ENCODE data around the gene SEPTIN12. TPM values are rescaled to one million over a fixed set of nuclear protein-coding genes. Genes with fewer than 3 reads are reported as not detected.

The SEPTIN12 gene
- polyA plus RNA-seq, 3 donors = not detected

DNA sequence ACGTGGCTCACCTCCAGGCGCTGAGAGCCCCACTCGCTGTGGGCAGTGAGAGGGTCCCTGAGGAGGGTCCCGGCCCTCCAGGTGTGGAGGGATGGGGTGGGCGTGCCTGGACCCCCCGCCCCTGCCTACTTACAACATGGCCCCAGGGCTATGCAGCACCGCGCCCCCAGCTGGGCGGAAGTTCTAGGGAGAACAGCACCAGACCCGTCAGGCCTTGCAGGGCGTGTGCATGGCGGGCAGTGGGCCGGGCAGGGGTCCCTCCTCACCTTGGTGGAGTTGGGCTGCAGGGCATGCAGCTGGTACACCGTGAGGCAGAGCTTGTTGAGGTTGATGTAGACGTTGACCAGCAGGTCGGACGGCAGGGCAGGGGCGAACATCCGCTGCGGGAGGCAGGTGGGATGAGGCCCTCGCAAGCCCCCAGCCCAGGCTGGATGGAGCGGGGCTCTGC, 9.7 kb upstream of the SEPTIN12 start:
- Mint-ChIP-seq H3K9me3 (peaks cover 0 to 1% (median 0%) of the 10 kb centered on the region in 7 donors), H3K27me3 (ENCODE audit: low read depth in 3 of 3) (peaks cover 0 to 3% (median 0%) of the 10 kb centered on the region in 3 donors), H3K36me3 (peaks cover 21 to 48% of the 10 kb centered on the region in 2 donors), H3K27ac (no peak overlapping the region), H3K4me3 (no peak overlapping the region), H3K4me1 (peaks cover 22% of the 10 kb centered on the region)
- H3K4me2 ChIP-seq (replicated peaks; ENCODE audit: extremely low read depth, low read length, poor library complexity, severe bottlenecking) = no peak overlapping the region
- peaks cover 21 to 27% of the 10 kb centered on the region in 2 donors for H3K4me1 ChIP-seq (ENCODE audit: control insufficient read depth in 1 of 2, insufficient read depth in 2 of 2, low read length in 2 of 2)
- no peaks in the 10 kb centered on the region for H3K27me3 ChIP-seq (ENCODE audit: control insufficient read depth in 2 of 2, insufficient read depth in 2 of 2, low read length in 2 of 2)
- peaks cover 31% of the 10 kb centered on the region for H3K79me2 ChIP-seq (ENCODE audit: insufficient read depth, low read length)
- WGBS (ENCODE audit: insufficient coverage) = 98% methylated on average over 19 of the region's 22 CpGs
- TF ChIP-seq, protein P1, sequence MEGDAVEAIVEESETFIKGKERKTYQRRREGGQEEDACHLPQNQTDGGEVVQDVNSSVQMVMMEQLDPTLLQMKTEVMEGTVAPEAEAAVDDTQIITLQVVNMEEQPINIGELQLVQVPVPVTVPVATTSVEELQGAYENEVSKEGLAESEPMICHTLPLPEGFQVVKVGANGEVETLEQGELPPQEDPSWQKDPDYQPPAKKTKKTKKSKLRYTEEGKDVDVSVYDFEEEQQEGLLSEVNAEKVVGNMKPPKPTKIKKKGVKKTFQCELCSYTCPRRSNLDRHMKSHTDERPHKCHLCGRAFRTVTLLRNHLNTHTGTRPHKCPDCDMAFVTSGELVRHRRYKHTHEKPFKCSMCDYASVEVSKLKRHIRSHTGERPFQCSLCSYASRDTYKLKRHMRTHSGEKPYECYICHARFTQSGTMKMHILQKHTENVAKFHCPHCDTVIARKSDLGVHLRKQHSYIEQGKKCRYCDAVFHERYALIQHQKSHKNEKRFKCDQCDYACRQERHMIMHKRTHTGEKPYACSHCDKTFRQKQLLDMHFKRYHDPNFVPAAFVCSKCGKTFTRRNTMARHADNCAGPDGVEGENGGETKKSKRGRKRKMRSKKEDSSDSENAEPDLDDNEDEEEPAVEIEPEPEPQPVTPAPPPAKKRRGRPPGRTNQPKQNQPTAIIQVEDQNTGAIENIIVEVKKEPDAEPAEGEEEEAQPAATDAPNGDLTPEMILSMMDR (IDR thresholded peaks at IDR 0.05) = no peak
- no peak overlapping the region for H3K27ac ChIP-seq (ENCODE audit: low read depth in 1 of 2, low read length in 2 of 2)
- H3K36me3 ChIP-seq (replicated peaks in 1 of 2; ENCODE audit: control insufficient read depth in 1 of 2, insufficient read depth in 2 of 2, low read length in 2 of 2) = peaks cover 42 to 43% of the 10 kb centered on the region in 2 donors
- intact Hi-C loops (cut with micrococcal nuclease) = no loop called here
- no peak overlapping the region for H3K9ac ChIP-seq (ENCODE audit: insufficient read depth, low read length, poor library complexity, severe bottlenecking)
- no peaks in the 10 kb centered on the region for H3K9me3 ChIP-seq (replicated peaks in 1 of 2; ENCODE audit: control insufficient read depth in 1 of 2, insufficient read depth in 1 of 2, low read length in 2 of 2)
- H4K20me1 ChIP-seq (ENCODE audit: insufficient read depth, low read length) = no peaks in the 10 kb centered on the region
- H3K4me3 ChIP-seq (replicated peaks in 1 of 3; ENCODE audit: low read depth in 2 of 3, low read length in 3 of 3) = no peak overlapping the region
- H2AFZ ChIP-seq (ENCODE audit: insufficient read depth, low read depth, low read length, poor library complexity, severe bottlenecking) = no peak overlapping the region
- DNase-seq = no peak

DNA sequence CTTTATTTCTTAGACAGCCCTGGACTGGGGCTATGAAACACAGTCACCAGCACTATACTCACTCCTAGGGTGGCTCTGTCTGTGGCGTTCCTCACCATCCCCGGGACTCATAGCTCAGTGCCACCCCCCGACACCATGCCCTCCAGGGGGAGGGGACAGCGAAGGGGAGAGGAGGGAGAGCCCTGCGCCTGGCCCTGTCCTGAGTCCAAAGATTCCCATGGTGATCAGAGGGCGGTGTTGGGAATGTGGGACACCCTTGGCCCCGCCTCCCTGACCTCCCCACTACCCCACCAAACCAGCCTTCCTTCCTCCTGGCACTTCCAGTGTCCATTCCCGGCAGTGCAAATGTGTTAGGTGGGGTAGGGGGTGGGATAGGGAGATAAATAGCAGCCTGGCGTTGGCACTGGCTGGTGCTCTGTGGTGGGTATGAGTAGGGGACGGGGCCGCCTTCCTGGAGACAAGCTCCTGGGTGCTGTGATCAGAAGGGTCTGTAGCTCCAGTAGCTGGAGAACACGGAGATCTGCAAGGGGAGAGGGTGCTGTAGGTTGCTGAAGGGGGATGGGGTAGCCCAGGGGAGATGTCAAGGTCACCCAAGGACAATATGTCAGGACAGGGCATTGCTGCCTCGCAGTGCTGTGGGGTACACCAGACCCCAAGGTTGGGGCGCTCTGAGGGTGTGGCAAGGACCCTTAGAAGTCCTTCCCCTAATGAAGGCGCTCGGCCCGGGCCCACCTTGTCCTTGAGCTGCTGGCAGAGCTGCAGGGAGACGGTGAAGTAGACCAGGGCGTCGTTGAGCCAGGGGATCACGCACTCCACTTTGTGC, 9.0 kb upstream of the SEPTIN12 start:
- TF ChIP-seq, protein P1 (IDR thresholded peaks at IDR 0.05) = no peak
- Histone ChIP-seq H2AFZ (ENCODE audit: insufficient read depth, low read depth, low read length, poor library complexity, severe bottlenecking) (no peak overlapping the region), H3K9me3 (replicated peaks in 1 of 2; ENCODE audit: control insufficient read depth in 1 of 2, insufficient read depth in 1 of 2, low read length in 2 of 2) (no peaks in the 10 kb centered on the region), H3K36me3 (replicated peaks in 1 of 2; ENCODE audit: control insufficient read depth in 1 of 2, insufficient read depth in 2 of 2, low read length in 2 of 2) (peaks cover 42 to 43% of the 10 kb centered on the region in 2 donors), H3K9ac (ENCODE audit: insufficient read depth, low read length, poor library complexity, severe bottlenecking) (no peak overlapping the region), H3K27me3 (ENCODE audit: control insufficient read depth in 2 of 2, insufficient read depth in 2 of 2, low read length in 2 of 2) (no peaks in the 10 kb centered on the region), H3K4me3 (replicated peaks in 1 of 3; ENCODE audit: low read depth in 2 of 3, low read length in 3 of 3) (no peak overlapping the region), H4K20me1 (ENCODE audit: insufficient read depth, low read length) (no peaks in the 10 kb centered on the region), H3K4me1 (ENCODE audit: control insufficient read depth in 1 of 2, insufficient read depth in 2 of 2, low read length in 2 of 2) (peaks cover 21 to 27% of the 10 kb centered on the region in 2 donors), H3K79me2 (ENCODE audit: insufficient read depth, low read length) (peaks cover 30% of the 10 kb centered on the region), H3K27ac (ENCODE audit: low read depth in 1 of 2, low read length in 2 of 2) (no peak overlapping the region), H3K4me2 (replicated peaks; ENCODE audit: extremely low read depth, low read length, poor library complexity, severe bottlenecking) (no peak overlapping the region)
- no peak for DNase-seq
- WGBS (ENCODE audit: insufficient coverage) = 97% methylated on average over 13 of the region's 21 CpGs
- H3K27ac Mint-ChIP-seq = peak overlapping the region in 3 of 7 donors; percentile 32 to 68 (median 50)
- H3K4me1 Mint-ChIP-seq = peaks cover 22% of the 10 kb centered on the region
- peak overlapping the region in 1 of 2 donors; percentile 9 for H3K4me3 Mint-ChIP-seq
- intact Hi-C loops (cut with micrococcal nuclease) = no loop called here
- H3K27me3 Mint-ChIP-seq (ENCODE audit: low read depth in 3 of 3) = peaks cover 0 to 3% (median 0%) of the 10 kb centered on the region in 3 donors
- peaks cover 21 to 48% of the 10 kb centered on the region in 2 donors for H3K36me3 Mint-ChIP-seq
- peaks cover 0 to 1% (median 0%) of the 10 kb centered on the region in 7 donors for H3K9me3 Mint-ChIP-seq
